HPDE6-E6E7 (cell line): ENCODE results near the gene MYEOV.

Experiments
- DNase-seq: peaks from one replicate; pipeline ENCODE4 v3.0.0; 2011; ENCODE audit warnings: missing footprints; ENCODE audit errors: extremely low spot score

MYEOV gene

GRCh38 chr11:69286374-69287371 lies 7.3 kb upstream of the MYEOV start:
- no peak for DNase-seq

GRCh38 chr11:69287968-69288882 lies 5.7 kb upstream of the MYEOV start:
- DNase-seq = no peak

GRCh38 chr11:69288883-69289242 lies 5.1 kb upstream of the MYEOV start:
- DNase-seq = no peak

GRCh38 chr11:69290806-69291205 lies 3.1 kb upstream of the MYEOV start:
- no peak for DNase-seq

GRCh38 chr11:69291459-69292110 lies 2.4 kb upstream of the MYEOV start:
- no peak for DNase-seq

GRCh38 chr11:69292221-69292648 lies 1.7 kb upstream of the MYEOV start:
- DNase-seq = no peak

- DNase-seq = no peak
Measured at GRCh38 chr11:69293087-69293486, 868 bp upstream of the MYEOV start.

- DNase-seq = no peak
Measured at GRCh38 chr11:69294571-69295078, 670 bp downstream of the MYEOV start.

GRCh38 chr11:69295079-69295994 lies 1.4 kb downstream of the MYEOV start:
- no peak for DNase-seq

GRCh38 chr11:69295995-69296889 lies 2.3 kb downstream of the MYEOV start:
- no peak for DNase-seq

- DNase-seq = peak; percentile 84
Measured at GRCh38 chr11:69296890-69297786, 3.2 kb downstream of the MYEOV start.

GRCh38 chr11:69297787-69298266 lies 3.9 kb downstream of the MYEOV start:
- DNase-seq = no peak

GRCh38 chr11:69298267-69299022 lies 4.5 kb downstream of the MYEOV start:
- peak; percentile 64 for DNase-seq

- DNase-seq = no peak
Measured at GRCh38 chr11:69299023-69299461, 5.1 kb downstream of the MYEOV start.

GRCh38 chr11:69299572-69299971 lies 5.6 kb downstream of the MYEOV start:
- no peak for DNase-seq

GRCh38 chr11:69300120-69301060 lies 6.4 kb downstream of the MYEOV start:
- DNase-seq = no peak
